OCI-LY1 (cell line): ENCODE data around the gene NKX2-3.

Source experiments
- EZH2 ChIP-seq: fragments of 200-600 bp; sonication (generic), shearing (Covaris generic); IDR thresholded peaks from 2 replicates; pipeline ENCODE4 v1.8.0; 2017; ENCODE audit warnings: borderline replicate concordance, mixed run types, mild to moderate bottlenecking, antibody characterized with exemption, low read length, moderate library complexity, mixed read lengths
- TF ChIP-seq, protein P1 (sequence below): fragments of 200-600 bp; sonication (generic), shearing (Covaris generic); IDR thresholded peaks from 2 replicates; pipeline ENCODE4 v1.5.1; 2017; ENCODE audit warnings: mild to moderate bottlenecking, antibody characterized with exemption, low read length, moderate library complexity, mixed read lengths

DNA sequence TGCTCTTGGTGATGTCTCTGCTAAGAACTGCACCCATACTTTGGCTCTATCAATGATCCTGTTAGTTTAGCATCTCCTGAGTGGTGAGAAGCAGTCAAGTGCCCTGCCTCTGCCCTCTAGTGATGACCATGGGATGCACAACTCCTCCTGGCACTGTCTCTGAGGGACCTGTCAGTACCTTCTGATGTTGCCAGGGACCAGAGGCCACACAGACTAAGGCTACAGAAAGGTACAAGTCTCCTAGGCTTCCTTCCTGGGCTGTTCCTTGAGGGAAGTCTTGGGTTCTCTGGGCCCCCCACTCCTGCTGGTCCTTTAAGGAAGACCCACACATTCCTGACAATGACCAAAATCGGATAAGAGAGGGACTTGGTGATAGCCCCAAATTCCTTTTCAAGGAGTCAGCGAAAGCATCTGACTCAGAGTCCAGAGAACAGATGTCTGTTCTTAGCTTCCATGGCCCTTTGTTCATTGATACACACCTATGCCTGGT, 15.3 kb downstream of the NKX2-3 start:
- TF ChIP-seq, protein P1, sequence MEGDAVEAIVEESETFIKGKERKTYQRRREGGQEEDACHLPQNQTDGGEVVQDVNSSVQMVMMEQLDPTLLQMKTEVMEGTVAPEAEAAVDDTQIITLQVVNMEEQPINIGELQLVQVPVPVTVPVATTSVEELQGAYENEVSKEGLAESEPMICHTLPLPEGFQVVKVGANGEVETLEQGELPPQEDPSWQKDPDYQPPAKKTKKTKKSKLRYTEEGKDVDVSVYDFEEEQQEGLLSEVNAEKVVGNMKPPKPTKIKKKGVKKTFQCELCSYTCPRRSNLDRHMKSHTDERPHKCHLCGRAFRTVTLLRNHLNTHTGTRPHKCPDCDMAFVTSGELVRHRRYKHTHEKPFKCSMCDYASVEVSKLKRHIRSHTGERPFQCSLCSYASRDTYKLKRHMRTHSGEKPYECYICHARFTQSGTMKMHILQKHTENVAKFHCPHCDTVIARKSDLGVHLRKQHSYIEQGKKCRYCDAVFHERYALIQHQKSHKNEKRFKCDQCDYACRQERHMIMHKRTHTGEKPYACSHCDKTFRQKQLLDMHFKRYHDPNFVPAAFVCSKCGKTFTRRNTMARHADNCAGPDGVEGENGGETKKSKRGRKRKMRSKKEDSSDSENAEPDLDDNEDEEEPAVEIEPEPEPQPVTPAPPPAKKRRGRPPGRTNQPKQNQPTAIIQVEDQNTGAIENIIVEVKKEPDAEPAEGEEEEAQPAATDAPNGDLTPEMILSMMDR: peak; percentile 15; the same call in 1 of the 2 replicates
- no peak for TF ChIP-seq EZH2
